Liver (tissue), 9 donors: ENCODE data around the gene TP73. TPM values are rescaled to one million over a fixed set of nuclear protein-coding genes. Genes with fewer than 3 reads are reported as not detected.

ENCODE experiments used
- DNase-seq: peaks from one replicate; pipeline ENCODE4 v3.0.0-alpha.2; 2017; ENCODE audit warnings: low spot score
- H3K27ac ChIP-seq, 2 donors: one replicate each; pipeline ENCODE4 v1.7.0; 2013; ENCODE audit warnings: inconsistent platforms in 2 of 2, low read length in 2 of 2, control low read depth in 1 of 2, low read depth in 1 of 2, mild to moderate bottlenecking in 1 of 2
- H3K27me3 ChIP-seq, 4 donors: one replicate each; pipeline versions ENCODE4 v1.6.1 to v1.7.0; 2013; ENCODE audit warnings: low read length in 3 of 4, inconsistent platforms in 1 of 4, mild to moderate bottlenecking in 1 of 4, moderate library complexity in 1 of 4; ENCODE audit not compliant: control insufficient read depth in 4 of 4, insufficient read depth in 4 of 4
- H3K36me3 ChIP-seq, 4 donors: one replicate each; pipeline versions ENCODE4 v1.6.1 to v1.7.0; 2013; ENCODE audit warnings: low read length in 3 of 4, mild to moderate bottlenecking in 3 of 4, low read depth in 1 of 4, moderate library complexity in 1 of 4; ENCODE audit not compliant: control insufficient read depth in 4 of 4, insufficient read depth in 3 of 4
- H3K4me1 ChIP-seq, 4 donors: one replicate each; pipeline versions ENCODE4 v1.6.1 to v1.7.0; 2013; ENCODE audit warnings: low read length in 3 of 4, mild to moderate bottlenecking in 3 of 4, moderate library complexity in 1 of 4; ENCODE audit not compliant: control insufficient read depth in 4 of 4, insufficient read depth in 4 of 4
- H3K4me3 ChIP-seq, 3 donors: one replicate each; pipeline versions ENCODE4 v1.6.1 to v1.7.0; 2013; ENCODE audit warnings: low read length in 3 of 3, control low read depth in 1 of 3, low read depth in 1 of 3, mild to moderate bottlenecking in 1 of 3
- H3K9ac ChIP-seq, 2 donors: one replicate each; pipeline ENCODE4 v1.7.0; 2013; ENCODE audit warnings: low read length in 2 of 2, mild to moderate bottlenecking in 2 of 2, moderate library complexity in 2 of 2, control low read depth in 1 of 2, low read depth in 1 of 2
- H3K9me3 ChIP-seq, 4 donors: one replicate each; pipeline versions ENCODE4 v1.6.1 to v1.7.0; 2013; ENCODE audit warnings: low read length in 3 of 4; ENCODE audit not compliant: control insufficient read depth in 4 of 4
- ATF3 ChIP-seq: IDR thresholded peaks from 2 replicates; pipeline ENCODE4 v1.6.1; 2016; ENCODE audit warnings: antibody characterized with exemption
- EGR1 ChIP-seq, 2 donors: IDR thresholded peaks; 2 replicates each; pipeline ENCODE4 v1.6.1; 2016 to 2018; ENCODE audit warnings: antibody characterized with exemption in 2 of 2, low read depth in 2 of 2
- FOXA1 ChIP-seq: IDR thresholded peaks from 2 replicates; pipeline ENCODE4 v1.6.1; 2016; ENCODE audit warnings: antibody characterized with exemption
- FOXA2 ChIP-seq: IDR thresholded peaks from 2 replicates; pipeline ENCODE4 v1.6.1; 2016; ENCODE audit warnings: antibody characterized with exemption
- GABPA ChIP-seq, 2 donors: IDR thresholded peaks in 1 of 2; conservative IDR thresholded peaks in 1 of 2; 2 replicates each; pipeline ENCODE4 v1.6.1; 2016; ENCODE audit warnings: antibody characterized with exemption in 2 of 2, mild to moderate bottlenecking in 1 of 2, moderate library complexity in 1 of 2
- HNF4A ChIP-seq, 2 donors: conservative IDR thresholded peaks; 2 replicates each; pipeline ENCODE4 v1.6.1; 2016; ENCODE audit warnings: antibody characterized with exemption in 2 of 2, mild to moderate bottlenecking in 2 of 2
- HNF4G ChIP-seq: IDR thresholded peaks from 2 replicates; pipeline ENCODE4 v1.6.1; 2016; ENCODE audit warnings: antibody characterized with exemption
- JUND ChIP-seq, 2 donors: IDR thresholded peaks; 2 replicates each; pipeline ENCODE4 v1.6.1; 2016; ENCODE audit warnings: antibody characterized with exemption in 2 of 2
- NR2F2 ChIP-seq: IDR thresholded peaks from 2 replicates; pipeline ENCODE4 v1.6.1; 2016; ENCODE audit warnings: antibody characterized with exemption
- RAD21 ChIP-seq, 2 donors: IDR thresholded peaks; 2 replicates each; pipeline ENCODE4 v1.6.1; 2016; ENCODE audit warnings: antibody characterized with exemption in 2 of 2, mild to moderate bottlenecking in 2 of 2
- RXRA ChIP-seq, 2 donors: IDR thresholded peaks; 2 replicates each; pipeline ENCODE4 v1.6.1; 2017 to 2018; ENCODE audit warnings: antibody characterized with exemption in 2 of 2, mild to moderate bottlenecking in 1 of 2
- SP1 ChIP-seq: IDR thresholded peaks from 2 replicates; pipeline ENCODE4 v1.6.1; 2018; ENCODE audit warnings: antibody characterized with exemption, mild to moderate bottlenecking
- TAF1 ChIP-seq: conservative IDR thresholded peaks from 2 replicates; pipeline ENCODE4 v1.6.1; 2016; ENCODE audit warnings: antibody characterized with exemption, mild to moderate bottlenecking
- YY1 ChIP-seq: IDR thresholded peaks from 2 replicates; pipeline ENCODE4 v1.6.1; 2016; ENCODE audit warnings: antibody characterized with exemption, mild to moderate bottlenecking
- ZBTB33 ChIP-seq: IDR thresholded peaks from 2 replicates; pipeline ENCODE4 v1.6.1; 2016; ENCODE audit warnings: antibody characterized with exemption
- WGBS: extraction: QIAGEN DNeasy Blood & Tissue Kit; methylation state at CpG from one replicate; pipeline ENCODE4 v1.1.7; 2013; 5-methylcytosine and 5-hydroxymethylcytosine counted together
- polyA plus RNA-seq, 2 donors: library from polyadenylated mRNA; stranded (reverse) in 1 of 2; unstranded in 1 of 2; fragments of 200-250 nt in 1 of 2; fragments of >200 nt in 1 of 2; fragmentation: Nextera tagmentation in 1 of 2; extraction: Ambion mirVana in 1 of 2; gene quantifications; one replicate each; pipeline versions ENCODE4 v1.2.1 to v1.2.3, GENCODE V29; 2013 to 2015
- total RNA-seq, 2 donors: library from RNA; depleted of rRNA; stranded (reverse); fragments of >200 nt; gene quantifications; one replicate each; pipeline ENCODE4 v1.2.3, GENCODE V29; 2014
- TF ChIP-seq, protein P1 (sequence below): fragments of 150-350 bp; IDR thresholded peaks from 2 replicates; pipeline ENCODE4 v1.5.1; 2017; ENCODE audit warnings: improper control_type of control experiment, low read depth, low read length; ENCODE audit not compliant: missing input control
- TF ChIP-seq, protein P2 (sequence below): IDR thresholded peaks from 2 replicates; pipeline ENCODE4 v1.6.1; 2016; ENCODE audit warnings: antibody characterized with exemption
- TF ChIP-seq, protein P3 (sequence below): IDR thresholded peaks from 2 replicates; pipeline ENCODE4 v1.6.1; 2016; ENCODE audit warnings: antibody characterized with exemption, mild to moderate bottlenecking
- donor health status: healthy.
- donor health status: healthy.
- donor health status: healthy.
- donor health status: healthy.
- donor health status: healthy.

Gene TP73
- total and polyA plus RNA-seq, 4 donors, result 0.08 to 0.29 (median 0.18) TPM

DNA sequence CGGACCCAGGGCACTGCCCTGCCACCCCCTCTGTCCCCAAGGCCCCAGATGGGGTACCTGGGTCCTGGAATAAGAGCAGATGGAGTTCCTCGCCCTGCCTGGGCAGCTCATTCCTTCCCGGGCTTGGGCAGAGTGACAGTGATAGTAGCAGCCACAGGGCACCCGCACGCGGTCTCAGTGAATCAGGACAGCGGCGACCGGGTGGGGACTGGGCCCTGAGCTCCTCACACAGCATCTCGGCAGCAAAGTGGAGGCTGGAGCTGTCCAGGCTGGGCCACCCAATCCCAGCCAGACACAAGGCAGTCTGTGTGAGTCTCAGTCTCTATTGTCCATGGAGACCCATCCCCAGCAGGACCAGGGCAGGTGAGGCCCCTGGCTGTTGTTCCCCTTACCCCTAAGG lies 62.5 kb downstream of the TP73 start:
- Histone ChIP-seq H3K9ac (no peak overlapping the region), H3K4me3 (no peak overlapping the region), H3K27ac (no peak overlapping the region), H3K27me3 (no peaks in the 10 kb centered on the region), H3K9me3 (no peaks in the 10 kb centered on the region), H3K4me1 (no peaks in the 10 kb centered on the region), H3K36me3 (no peaks in the 10 kb centered on the region)
- 86% methylated on average over 10 of the region's 10 CpGs for WGBS
- no peak for DNase-seq
- TF ChIP-seq SP1, result no peak
- no peak for TF ChIP-seq RXRA (IDR thresholded peaks at IDR 0.05)
- TF ChIP-seq RAD21 (IDR thresholded peaks at IDR 0.05), result no peak
- no peak for TF ChIP-seq GABPA (IDR thresholded peaks at IDR 0.05 in 1 of 2, conservative IDR thresholded peaks at IDR 0.05 in 1 of 2)
- no peak for TF ChIP-seq FOXA1
- TF ChIP-seq ZBTB33, result no peak
- no peak for TF ChIP-seq HNF4A (conservative IDR thresholded peaks at IDR 0.05)
- TF ChIP-seq, protein P1, sequence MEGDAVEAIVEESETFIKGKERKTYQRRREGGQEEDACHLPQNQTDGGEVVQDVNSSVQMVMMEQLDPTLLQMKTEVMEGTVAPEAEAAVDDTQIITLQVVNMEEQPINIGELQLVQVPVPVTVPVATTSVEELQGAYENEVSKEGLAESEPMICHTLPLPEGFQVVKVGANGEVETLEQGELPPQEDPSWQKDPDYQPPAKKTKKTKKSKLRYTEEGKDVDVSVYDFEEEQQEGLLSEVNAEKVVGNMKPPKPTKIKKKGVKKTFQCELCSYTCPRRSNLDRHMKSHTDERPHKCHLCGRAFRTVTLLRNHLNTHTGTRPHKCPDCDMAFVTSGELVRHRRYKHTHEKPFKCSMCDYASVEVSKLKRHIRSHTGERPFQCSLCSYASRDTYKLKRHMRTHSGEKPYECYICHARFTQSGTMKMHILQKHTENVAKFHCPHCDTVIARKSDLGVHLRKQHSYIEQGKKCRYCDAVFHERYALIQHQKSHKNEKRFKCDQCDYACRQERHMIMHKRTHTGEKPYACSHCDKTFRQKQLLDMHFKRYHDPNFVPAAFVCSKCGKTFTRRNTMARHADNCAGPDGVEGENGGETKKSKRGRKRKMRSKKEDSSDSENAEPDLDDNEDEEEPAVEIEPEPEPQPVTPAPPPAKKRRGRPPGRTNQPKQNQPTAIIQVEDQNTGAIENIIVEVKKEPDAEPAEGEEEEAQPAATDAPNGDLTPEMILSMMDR, result no peak
- TF ChIP-seq NR2F2, result no peak
- no peak for TF ChIP-seq JUND (IDR thresholded peaks at IDR 0.05)
- TF ChIP-seq, protein P2, sequence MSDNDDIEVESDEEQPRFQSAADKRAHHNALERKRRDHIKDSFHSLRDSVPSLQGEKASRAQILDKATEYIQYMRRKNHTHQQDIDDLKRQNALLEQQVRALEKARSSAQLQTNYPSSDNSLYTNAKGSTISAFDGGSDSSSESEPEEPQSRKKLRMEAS, result no peak
- no peak for TF ChIP-seq ATF3
- TF ChIP-seq FOXA2, result no peak
- TF ChIP-seq HNF4G, result no peak
- no peak for TF ChIP-seq YY1
- no peak for TF ChIP-seq TAF1

GRCh38 chr1:3716351-3716750 lies 64.0 kb downstream of the TP73 start:
- H3K4me3 ChIP-seq, result no peak overlapping the region
- H3K9ac ChIP-seq, result no peak overlapping the region
- H3K36me3 ChIP-seq, result no peaks in the 10 kb centered on the region
- H3K9me3 ChIP-seq, result no peaks in the 10 kb centered on the region
- 82% methylated on average over 6 of the region's 6 CpGs for WGBS
- no peaks in the 10 kb centered on the region for H3K4me1 ChIP-seq
- no peak for DNase-seq
- H3K27me3 ChIP-seq, result no peaks in the 10 kb centered on the region
- no peak for TF ChIP-seq FOXA1
- no peak for TF ChIP-seq HNF4G
- TF ChIP-seq ZBTB33, result no peak
- TF ChIP-seq EGR1 (IDR thresholded peaks at IDR 0.05; ENCODE audit: low read depth in 2 of 2), result no peak
- TF ChIP-seq, protein P3, sequence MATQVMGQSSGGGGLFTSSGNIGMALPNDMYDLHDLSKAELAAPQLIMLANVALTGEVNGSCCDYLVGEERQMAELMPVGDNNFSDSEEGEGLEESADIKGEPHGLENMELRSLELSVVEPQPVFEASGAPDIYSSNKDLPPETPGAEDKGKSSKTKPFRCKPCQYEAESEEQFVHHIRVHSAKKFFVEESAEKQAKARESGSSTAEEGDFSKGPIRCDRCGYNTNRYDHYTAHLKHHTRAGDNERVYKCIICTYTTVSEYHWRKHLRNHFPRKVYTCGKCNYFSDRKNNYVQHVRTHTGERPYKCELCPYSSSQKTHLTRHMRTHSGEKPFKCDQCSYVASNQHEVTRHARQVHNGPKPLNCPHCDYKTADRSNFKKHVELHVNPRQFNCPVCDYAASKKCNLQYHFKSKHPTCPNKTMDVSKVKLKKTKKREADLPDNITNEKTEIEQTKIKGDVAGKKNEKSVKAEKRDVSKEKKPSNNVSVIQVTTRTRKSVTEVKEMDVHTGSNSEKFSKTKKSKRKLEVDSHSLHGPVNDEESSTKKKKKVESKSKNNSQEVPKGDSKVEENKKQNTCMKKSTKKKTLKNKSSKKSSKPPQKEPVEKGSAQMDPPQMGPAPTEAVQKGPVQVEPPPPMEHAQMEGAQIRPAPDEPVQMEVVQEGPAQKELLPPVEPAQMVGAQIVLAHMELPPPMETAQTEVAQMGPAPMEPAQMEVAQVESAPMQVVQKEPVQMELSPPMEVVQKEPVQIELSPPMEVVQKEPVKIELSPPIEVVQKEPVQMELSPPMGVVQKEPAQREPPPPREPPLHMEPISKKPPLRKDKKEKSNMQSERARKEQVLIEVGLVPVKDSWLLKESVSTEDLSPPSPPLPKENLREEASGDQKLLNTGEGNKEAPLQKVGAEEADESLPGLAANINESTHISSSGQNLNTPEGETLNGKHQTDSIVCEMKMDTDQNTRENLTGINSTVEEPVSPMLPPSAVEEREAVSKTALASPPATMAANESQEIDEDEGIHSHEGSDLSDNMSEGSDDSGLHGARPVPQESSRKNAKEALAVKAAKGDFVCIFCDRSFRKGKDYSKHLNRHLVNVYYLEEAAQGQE, result no peak
- no peak for TF ChIP-seq TAF1
- TF ChIP-seq GABPA (IDR thresholded peaks at IDR 0.05 in 1 of 2, conservative IDR thresholded peaks at IDR 0.05 in 1 of 2), result no peak
- TF ChIP-seq ATF3, result no peak
- no peak overlapping the region for H3K27ac ChIP-seq
